SH-SY5Y (cell line): ENCODE data around the gene METTL24.

ENCODE experiments used
- GATA2 ChIP-seq: IDR thresholded peaks from 2 replicates; pipeline ENCODE4 v1.6.1; 2011; ENCODE audit warnings: mild to moderate bottlenecking, low read depth, low read length
- GATA3 ChIP-seq: IDR thresholded peaks from 2 replicates; pipeline ENCODE4 v1.6.1; 2011; ENCODE audit warnings: low read depth, mild to moderate bottlenecking, low read length, moderate library complexity

DNA sequence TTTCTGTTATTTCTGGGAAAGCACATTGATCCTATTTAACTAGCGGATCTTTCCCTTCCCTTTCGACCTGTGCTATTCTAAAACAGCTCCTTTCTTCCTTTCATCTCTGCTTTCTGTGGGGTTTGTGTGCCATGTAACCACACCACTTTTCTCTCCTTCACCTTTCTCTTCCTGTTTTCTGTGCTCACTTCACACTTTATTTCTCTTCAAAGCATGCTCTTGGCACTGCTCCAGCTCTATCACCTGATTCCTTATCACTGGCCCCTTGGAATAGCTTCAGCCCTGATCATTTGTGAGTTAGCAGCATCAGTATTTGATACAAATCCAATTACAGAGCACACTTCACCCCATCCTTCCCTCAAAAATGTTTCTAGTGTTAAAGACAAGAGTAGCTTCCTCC, 8.1 kb upstream of the METTL24 start:
- no peak for TF ChIP-seq GATA2
- no peak for TF ChIP-seq GATA3
